Anterior cingulate cortex (tissue), 58 donors: ENCODE results near the gene PRCD.

Experiments
- DNase-seq, 58 donors: peaks; one replicate each; lab custom pipeline; 2025; lab: John Stamatoyannopoulos, UW

The PRCD gene

DNA sequence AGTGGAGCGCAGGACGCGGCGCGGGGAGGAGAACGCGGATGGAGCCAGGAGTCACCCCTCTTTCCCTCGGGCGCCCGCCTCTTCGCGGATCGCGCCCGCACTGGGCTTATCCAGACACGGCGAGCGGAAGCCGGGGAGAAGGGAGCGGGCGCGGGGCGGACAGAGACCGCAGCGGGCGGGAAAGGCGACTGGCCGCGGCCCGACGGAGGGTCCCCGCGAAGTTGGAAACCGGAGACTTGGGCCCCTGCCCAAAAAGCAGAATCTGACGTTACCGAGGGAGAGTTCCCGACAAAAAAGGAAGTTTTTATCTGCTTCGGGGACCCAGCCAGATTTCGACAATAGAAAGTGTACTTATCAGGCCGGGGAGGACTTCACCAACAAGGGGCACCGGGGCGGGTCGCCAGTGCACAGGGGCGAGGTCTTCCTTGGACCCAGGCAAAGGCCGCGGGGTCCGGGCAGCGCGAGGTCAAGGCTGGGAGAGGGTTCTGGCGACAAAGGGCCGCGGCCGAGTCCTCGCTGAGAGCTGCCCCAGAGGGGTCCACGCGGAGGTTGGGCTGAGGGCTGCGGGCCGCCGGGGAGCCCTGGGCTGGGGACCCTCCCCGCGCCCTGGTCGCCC, 45.3 kb downstream of the PRCD start:
- no peak for DNase-seq

- DNase-seq = peak in 9 of 58 donors; percentile 10 to 39 (median 22)
Measured at GRCh38 chr17:76585649-76586593, 46.1 kb downstream of the PRCD start, which contains the start of gene ST6GALNAC2. Gene ST6GALNAC2 (minus strand): TSS chr17:76585860. CDS start chr17:76585808, 52 bp downstream.

- no peak for DNase-seq
Measured at GRCh38 chr17:76586741-76587487, 47.1 kb downstream of the PRCD start.

DNA sequence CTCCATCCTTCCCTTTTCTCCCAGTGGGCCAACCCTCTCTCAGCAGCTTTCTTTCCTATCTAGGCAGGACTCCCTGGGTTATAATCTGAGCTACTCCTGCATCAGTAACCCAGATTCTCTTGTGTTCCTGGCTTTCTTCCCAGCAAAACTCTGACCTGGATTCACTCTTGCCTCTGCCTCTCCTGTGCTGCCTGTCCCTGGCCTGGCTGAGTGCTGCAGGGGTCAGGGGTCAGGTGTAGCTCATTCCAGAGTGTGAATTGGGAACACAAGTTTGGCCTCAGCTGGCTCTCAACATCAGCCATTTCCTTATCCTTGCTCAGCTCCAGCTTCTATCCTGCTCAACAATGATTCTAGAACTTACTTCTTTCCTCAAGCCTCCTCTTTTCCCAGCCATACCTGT, 48.3 kb downstream of the PRCD start:
- no peak for DNase-seq

DNA sequence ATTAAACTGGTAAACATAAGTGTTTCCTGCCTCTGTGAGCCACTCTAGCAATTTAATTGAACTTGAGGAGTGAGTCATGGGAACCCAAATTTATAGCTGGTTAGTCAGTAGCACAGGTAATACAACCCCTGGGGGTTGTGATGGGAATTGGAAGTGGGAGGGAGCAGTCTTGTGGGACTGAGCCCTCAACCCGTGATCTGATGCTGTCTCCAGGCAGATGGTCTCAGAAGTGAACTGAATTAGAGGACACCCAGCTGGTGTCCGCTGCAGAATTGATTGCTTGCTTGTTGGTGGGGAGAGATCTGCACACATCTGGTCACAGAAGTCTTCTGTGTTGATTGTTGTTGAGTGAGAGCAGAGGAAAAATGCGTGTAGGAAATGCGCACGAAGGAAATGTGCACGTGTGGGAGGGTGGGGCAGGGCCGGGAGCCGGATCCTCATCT, 53.6 kb downstream of the PRCD start:
- DNase-seq = peak in 3 of 58 donors; percentile 4 to 22 (median 7)

- no peak for DNase-seq
Measured at GRCh38 chr17:76593959-76594358, 54.1 kb downstream of the PRCD start.

GRCh38 chr17:76594690-76595089, 54.8 kb downstream of the PRCD start:
- no peak for DNase-seq
